Osteoblast (primary cell): ENCODE measurements around the gene GBX1. TPM values are rescaled to one million over a fixed set of nuclear protein-coding genes. Genes with fewer than 3 reads are reported as not detected.
A peak's percentile ranks its signal among the peaks of the same experiment; 100 is the strongest.

Experiments used
- DNase-seq: peaks from one replicate; pipeline ENCODE4 v3.0.0; 2011; ENCODE audit warnings: low spot score, mixed read lengths; ENCODE audit not compliant: insufficient read length; ENCODE audit errors: missing footprints
- H2AFZ ChIP-seq: 2 replicates; pipeline ENCODE4 v1.6.0; 2011; ENCODE audit warnings: mild to moderate bottlenecking, low read length
- H3K27ac ChIP-seq: 2 replicates; pipeline ENCODE4 v1.5.1; 2011; ENCODE audit warnings: mild to moderate bottlenecking, low read depth, low read length, moderate library complexity
- H3K27me3 ChIP-seq: 2 replicates; pipeline ENCODE4 v1.6.0; 2012; ENCODE audit warnings: mild to moderate bottlenecking, control low read depth, inconsistent platforms, low read length, moderate library complexity; ENCODE audit not compliant: insufficient read depth
- H3K36me3 ChIP-seq: 2 replicates; pipeline ENCODE4 v1.5.1; 2011; ENCODE audit warnings: mild to moderate bottlenecking, low read length, control low read depth, moderate library complexity; ENCODE audit not compliant: insufficient read depth
- H3K4me1 ChIP-seq: 2 replicates; pipeline ENCODE4 v1.5.1; 2011; ENCODE audit warnings: mild to moderate bottlenecking, low read length, control low read depth, moderate library complexity; ENCODE audit not compliant: insufficient read depth
- H3K4me2 ChIP-seq: 2 replicates; pipeline ENCODE4 v1.6.0; 2011; ENCODE audit warnings: mild to moderate bottlenecking, low read length; ENCODE audit not compliant: insufficient read depth
- H3K4me3 ChIP-seq: fragments of 200-600 bp; sonication (generic); 3 replicates; pipeline ENCODE4 v1.5.1; 2012; ENCODE audit warnings: mild to moderate bottlenecking, low read length, inconsistent platforms; ENCODE audit not compliant: insufficient read depth
- H3K79me2 ChIP-seq: 2 replicates; pipeline ENCODE4 v1.6.0; 2012; ENCODE audit warnings: mild to moderate bottlenecking, low read length, control low read depth, inconsistent platforms; ENCODE audit not compliant: insufficient read depth
- H3K9me3 ChIP-seq: 2 replicates; pipeline ENCODE4 v1.5.1; 2011; ENCODE audit warnings: low read depth, low read length, control low read depth
- H4K20me1 ChIP-seq: 2 replicates; pipeline ENCODE4 v1.6.0; 2012; ENCODE audit warnings: mild to moderate bottlenecking, low read length, control low read depth; ENCODE audit not compliant: insufficient read depth
- CTCF ChIP-seq: IDR thresholded peaks from 2 replicates; pipeline ENCODE4 v1.5.1; 2011; ENCODE audit warnings: mild to moderate bottlenecking, low read depth, low read length, moderate library complexity; ENCODE audit errors: extremely low read depth
- total RNA-seq: library from RNA; depleted of rRNA; stranded (reverse); fragments of >200 nt; gene quantifications from 2 replicates; pipeline ENCODE4 v1.2.3, GENCODE V29; 2012

GBX1 gene
- total RNA-seq, 1 donor = not detected

DNA sequence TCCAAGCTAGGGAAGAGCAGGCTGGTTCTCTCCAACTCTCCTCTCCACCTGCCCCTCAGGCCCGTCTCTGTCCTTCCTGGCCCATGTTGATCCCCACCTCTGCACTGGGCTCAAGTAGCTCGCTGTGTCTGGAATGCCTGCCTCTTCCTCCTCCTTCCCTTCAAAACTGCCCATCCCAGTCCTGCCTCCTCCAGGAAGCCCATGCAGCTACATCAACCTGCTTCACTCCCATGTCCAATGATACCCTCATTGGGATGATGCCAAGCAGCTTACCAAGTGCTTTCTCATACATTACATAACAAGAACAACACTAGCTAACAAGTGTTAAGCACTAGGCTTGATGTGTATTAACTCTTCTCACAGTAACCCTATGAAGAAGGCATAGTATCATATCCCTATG, 11.3 kb upstream of the GBX1 start:
- DNase-seq = peak; percentile 65
- Histone ChIP-seq H3K27me3 (peaks cover 46% of the 10 kb centered on the region), H3K9me3 (no peaks in the 10 kb centered on the region), H3K79me2 (no peaks in the 10 kb centered on the region), H3K27ac (no peak overlapping the region), H4K20me1 (peaks cover 3% of the 10 kb centered on the region), H2AFZ (no peak overlapping the region), H3K36me3 (no peaks in the 10 kb centered on the region), H3K4me1 (no peaks in the 10 kb centered on the region), H3K4me2 (no peak overlapping the region), H3K4me3 (no peak overlapping the region)
- TF ChIP-seq CTCF = no peak

- H3K79me2 ChIP-seq = no peaks in the 10 kb centered on the region
- peaks cover 3% of the 10 kb centered on the region for H4K20me1 ChIP-seq
- no peaks in the 10 kb centered on the region for H3K4me1 ChIP-seq
- no peak for TF ChIP-seq CTCF
- H3K4me3 ChIP-seq = no peak overlapping the region
- peak; percentile 78 for DNase-seq
- H3K9me3 ChIP-seq = no peaks in the 10 kb centered on the region
- no peaks in the 10 kb centered on the region for H3K36me3 ChIP-seq
- no peak overlapping the region for H3K4me2 ChIP-seq
- peaks cover 48% of the 10 kb centered on the region for H3K27me3 ChIP-seq
- H3K27ac ChIP-seq = no peak overlapping the region
- no peak overlapping the region for H2AFZ ChIP-seq
Observed at GRCh38 chr7:151178236-151178635, 10.7 kb upstream of the GBX1 start.

DNA sequence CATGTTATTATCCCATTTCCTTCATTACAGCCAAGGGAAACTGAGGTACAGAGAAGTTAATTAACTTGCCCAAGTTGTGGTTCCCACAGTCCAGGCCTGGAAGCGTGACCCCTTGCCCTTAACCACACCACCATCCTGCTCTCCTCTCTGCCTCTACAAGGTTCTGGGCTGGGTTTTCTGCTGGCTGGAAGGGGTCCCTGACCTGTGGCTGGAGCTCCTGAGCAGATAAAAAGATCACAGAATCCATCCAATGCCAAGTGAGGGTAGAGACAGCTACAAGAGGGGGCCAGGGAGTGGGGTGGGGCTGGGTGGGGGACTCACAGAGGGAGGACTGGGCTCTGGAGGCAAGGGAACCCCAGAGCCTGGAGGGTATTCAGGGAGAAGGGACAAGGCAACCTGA, 9.8 kb upstream of the GBX1 start:
- peak; percentile 79 for DNase-seq
- TF ChIP-seq CTCF = no peak
- no peaks in the 10 kb centered on the region for H3K79me2 ChIP-seq

DNA sequence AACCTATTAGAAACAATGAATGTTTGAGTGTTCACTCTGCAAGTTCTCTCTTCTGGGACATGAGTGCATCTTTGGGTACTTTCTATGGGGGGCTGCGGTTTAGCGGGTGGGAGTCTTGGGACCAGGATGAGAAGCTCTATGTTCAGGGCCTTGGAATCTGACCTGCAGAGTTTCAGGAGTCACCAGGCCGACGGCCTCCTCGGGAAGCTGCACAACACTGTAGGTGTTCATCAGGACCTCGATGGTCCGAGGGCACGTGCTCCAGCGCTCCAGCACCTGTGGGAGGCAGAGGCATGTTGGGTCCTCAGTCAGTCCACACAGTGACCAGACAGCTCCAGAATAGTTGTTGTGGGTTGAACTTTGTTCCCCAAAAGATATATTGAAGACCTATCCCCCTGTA, 8.9 kb upstream of the GBX1 start:
- Histone ChIP-seq H3K4me2 (no peak overlapping the region), H3K27ac (no peak overlapping the region), H3K9me3 (no peaks in the 10 kb centered on the region), H3K36me3 (no peaks in the 10 kb centered on the region), H3K4me1 (no peaks in the 10 kb centered on the region), H3K27me3 (peaks cover 60% of the 10 kb centered on the region), H3K79me2 (no peaks in the 10 kb centered on the region), H4K20me1 (peaks cover 3% of the 10 kb centered on the region), H3K4me3 (no peak overlapping the region), H2AFZ (no peak overlapping the region)
- DNase-seq = no peak
- TF ChIP-seq CTCF = no peak

More for the DNA sequence above, 9.8 kb upstream of the GBX1 start:
- H3K27me3 ChIP-seq = peaks cover 54% of the 10 kb centered on the region
- no peaks in the 10 kb centered on the region for H3K9me3 ChIP-seq
- no peak overlapping the region for H3K4me2 ChIP-seq
- H4K20me1 ChIP-seq = peaks cover 3% of the 10 kb centered on the region
- no peaks in the 10 kb centered on the region for H3K36me3 ChIP-seq
- no peak overlapping the region for H2AFZ ChIP-seq
- H3K4me1 ChIP-seq = no peaks in the 10 kb centered on the region
- H3K4me3 ChIP-seq = no peak overlapping the region
- H3K27ac ChIP-seq = no peak overlapping the region
